RCC 7860 (cell line): Measurements from ENCODE around the gene FDX1.

Experiments
- DNase-seq: peaks from one replicate; pipeline ENCODE4 v3.0.0-alpha.2; 2015; ENCODE audit warnings: low spot score
- FAIRE-seq: peaks from 2 replicates; lab custom pipeline; 2012; peaks lifted over from hg19 to GRCh38; lab: Jason Lieb, UNC

FDX1 gene

DNA sequence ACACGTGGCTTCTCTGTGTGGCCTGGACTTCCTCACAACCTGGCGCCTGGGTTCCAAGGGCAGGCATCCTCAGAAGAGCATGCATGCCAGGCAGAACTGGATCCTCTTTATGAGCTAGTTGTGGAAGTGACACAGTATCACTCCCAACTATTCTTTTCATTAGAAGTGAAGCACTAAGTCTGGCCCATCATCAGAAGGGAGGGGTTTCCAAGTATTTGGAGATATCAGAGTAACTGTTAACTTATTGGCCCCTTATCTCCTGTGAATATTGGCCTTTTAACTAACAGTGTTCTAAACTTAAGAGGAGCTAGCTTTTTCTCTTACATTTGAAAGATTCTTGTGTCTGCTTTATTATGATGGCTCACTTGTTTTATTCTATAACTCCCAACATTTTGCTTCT lies 35.5 kb downstream of the FDX1 start:
- FAIRE-seq (no peak), DNase-seq (no peak)

DNA sequence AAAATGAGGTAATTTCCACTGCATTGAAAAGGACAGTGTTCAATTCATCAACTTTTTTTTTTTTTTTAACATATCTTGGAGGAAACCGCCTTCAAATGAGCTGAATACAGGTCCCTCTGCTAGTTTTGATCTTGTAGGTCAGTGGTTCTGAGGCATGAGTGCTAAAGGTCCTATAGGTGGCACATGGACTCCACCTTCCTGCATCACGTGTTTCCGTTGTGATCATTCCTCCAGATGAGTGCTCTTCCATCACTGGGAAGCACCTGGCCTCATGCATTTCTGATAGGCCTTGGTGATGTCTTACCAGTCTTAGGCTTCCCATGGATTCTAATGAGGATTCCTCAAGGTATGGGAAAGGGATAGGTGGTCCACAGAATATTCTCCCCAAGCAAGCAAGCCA lies 37.8 kb downstream of the FDX1 start:
- no peak for FAIRE-seq
- no peak for DNase-seq

DNA sequence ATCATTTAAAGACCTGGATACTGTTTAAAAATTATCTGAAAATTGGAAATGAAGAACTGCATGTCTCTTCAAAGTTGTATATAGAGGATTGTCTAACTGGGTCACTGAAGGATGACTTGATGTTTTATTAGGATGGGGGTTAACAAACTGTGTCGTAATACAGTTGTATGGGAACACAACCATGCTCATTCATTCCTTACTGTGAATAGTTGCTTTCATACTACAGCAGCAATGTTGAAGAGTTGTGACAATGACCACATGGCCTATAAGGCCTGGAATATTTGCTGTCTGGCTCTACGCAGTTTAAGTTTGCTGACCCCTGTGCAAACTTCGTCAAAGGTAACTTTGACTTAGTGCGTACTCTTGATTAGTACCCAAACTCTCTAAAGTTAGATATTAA lies 38.4 kb downstream of the FDX1 start:
- no peak for DNase-seq
- no peak for FAIRE-seq

DNA sequence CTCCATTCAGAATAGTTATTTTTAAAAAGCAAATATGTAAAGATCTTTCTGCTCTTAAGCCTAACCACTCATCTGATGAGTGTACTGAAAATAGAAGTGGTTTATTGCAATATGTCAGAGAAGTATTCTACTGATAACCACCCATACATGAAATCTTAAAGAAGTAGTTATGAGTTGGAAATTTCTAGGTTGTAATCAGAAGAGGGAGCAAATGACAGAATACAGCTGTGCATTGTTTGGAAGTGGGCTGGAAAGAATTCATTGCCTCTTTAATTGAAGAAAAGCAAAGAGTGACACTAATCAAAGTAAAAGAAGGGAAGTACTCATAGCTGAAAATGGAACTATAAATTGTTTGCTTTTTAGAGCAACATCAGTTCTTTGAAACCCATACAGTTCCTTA lies 39.4 kb downstream of the FDX1 start:
- no peak for DNase-seq
- no peak for FAIRE-seq

DNA sequence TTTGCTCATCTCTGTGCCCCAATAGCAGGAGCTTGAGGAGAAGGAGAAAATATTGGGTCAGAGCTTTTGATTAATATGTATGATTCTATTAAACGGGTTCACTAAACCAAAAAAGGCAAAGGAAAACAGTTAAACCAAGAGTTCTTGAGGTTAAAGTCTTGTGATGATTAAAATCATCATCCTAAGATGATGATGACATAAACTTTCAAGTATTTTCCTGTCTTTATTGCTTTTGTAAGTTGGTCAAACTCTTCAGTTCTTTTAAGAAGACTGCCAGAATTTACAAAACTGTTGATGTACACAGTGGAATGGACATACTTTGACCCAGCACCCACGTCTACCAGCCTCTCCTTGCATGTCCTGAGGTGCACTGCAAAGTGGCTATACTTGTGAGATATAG lies 41.0 kb downstream of the FDX1 start:
- FAIRE-seq (no peak), DNase-seq (no peak)

DNA sequence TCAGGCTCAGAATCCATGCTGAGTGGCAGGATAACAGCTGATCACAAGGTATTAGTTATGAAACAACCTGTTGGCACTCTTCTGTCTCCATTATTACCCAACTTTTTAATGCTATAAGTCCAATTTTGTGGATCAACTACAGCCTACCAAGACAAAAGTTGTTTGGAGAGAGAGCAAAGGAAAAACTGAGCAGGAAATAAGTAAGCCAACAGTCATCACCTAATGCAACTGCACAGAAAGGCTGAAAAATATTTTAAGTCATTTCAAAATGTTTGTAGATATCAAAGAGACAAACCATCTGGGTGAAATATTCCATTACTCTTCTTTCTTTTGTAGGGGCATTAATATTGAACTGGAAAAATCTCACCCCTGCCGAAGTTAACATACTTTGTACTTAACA lies 41.6 kb downstream of the FDX1 start:
- FAIRE-seq (no peak), DNase-seq (no peak)

DNA sequence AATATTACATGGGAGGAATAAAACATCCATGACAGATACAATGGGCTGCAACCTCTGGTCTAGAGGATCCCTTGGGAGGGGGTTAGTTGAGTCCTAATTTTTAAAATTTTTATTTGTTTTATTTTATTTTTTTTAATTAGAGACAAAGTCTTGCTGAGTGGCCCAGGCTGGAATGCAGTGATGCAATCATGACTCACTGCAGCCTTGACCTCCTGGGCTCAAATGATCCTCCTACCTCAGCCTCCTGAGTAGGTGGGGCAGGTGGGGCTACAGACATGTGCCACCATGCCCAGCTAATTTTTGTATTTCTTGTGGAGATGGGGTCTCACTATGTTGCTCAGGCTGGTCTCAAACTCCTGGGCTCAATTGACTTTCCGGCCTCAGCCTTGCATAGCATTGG lies 43.1 kb downstream of the FDX1 start:
- FAIRE-seq, result no peak
- DNase-seq, result no peak

DNA sequence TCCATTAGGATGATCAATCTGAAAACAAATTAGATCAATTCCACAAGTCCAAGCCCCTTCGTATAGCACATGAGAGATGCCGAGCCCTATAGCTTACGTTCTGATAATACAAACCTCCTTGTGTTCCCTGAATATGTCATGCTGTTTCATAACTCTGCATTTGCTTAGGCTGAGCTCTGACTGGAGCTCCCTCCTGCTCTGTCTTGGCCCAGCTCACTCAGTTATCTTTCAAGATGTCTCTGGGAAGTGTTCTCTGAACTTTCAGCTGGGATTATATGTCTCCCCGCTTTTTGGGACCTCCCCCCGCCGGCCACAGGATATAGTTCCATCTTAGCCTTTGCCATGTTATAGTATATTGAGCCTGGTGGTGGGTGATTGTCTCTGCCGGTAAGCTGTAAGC lies 44.0 kb downstream of the FDX1 start:
- no peak for DNase-seq
- FAIRE-seq, result no peak

DNA sequence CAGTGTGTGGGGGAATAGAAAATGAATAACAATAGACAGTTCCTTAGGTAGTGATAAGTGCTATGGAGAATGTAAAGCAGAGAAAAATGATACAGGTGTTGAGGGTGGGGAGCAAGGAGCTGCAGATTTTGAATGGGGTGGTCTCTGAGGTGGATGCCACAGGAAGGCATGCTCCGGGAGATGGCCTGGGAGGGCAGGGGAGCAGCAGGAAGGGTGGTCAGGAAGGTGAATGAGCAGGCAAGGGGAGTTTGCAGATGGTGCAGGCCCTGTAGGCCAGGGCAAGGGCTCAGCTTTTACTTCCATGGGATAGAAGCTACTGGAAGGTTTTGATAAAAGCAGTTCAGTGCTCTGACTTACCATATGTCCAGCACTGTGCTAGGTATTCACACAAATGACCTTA lies 44.8 kb downstream of the FDX1 start:
- FAIRE-seq, result no peak

DNA sequence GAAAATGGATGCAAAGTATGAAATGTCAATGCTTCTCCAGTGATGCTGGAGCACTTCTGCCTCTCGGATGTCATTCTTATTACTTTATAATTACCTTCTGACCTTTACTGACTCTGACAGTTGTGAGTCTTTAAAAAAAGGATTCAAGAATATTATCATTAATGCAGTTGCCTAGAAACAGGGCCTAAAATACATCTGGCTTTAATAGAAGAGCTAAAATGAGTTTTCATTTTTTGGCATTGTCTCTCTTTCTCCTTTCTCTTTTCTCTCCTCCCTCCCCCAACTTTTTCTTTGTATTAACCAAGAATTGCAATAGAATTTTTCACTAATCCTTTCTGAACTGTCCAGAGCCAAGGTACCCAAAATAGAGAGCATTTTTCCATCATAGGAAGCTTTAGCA lies 45.9 kb downstream of the FDX1 start:
- FAIRE-seq (no peak), DNase-seq (no peak)

More for the DNA sequence above, 44.8 kb downstream of the FDX1 start:
- DNase-seq, result no peak

DNA sequence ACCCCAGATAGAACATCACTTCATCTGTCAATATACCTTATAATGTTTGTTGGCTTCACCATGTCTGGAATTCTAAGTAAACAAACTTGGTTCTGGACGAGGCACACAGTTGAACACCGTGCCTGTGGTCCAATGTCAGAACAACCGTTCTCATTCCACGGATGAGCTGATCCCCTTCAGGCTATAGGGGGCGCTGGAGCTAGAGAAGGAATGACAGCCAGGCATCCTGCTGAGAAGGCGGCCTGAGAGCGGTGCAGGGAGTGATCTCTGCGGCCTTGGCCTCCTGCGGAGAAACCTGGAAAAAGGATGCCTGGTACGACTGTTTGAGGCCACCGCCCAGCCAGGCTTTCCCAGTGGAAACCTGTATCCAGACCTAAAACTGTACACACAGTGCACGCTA lies 48.7 kb downstream of the FDX1 start:
- FAIRE-seq (no peak), DNase-seq (no peak)

DNA sequence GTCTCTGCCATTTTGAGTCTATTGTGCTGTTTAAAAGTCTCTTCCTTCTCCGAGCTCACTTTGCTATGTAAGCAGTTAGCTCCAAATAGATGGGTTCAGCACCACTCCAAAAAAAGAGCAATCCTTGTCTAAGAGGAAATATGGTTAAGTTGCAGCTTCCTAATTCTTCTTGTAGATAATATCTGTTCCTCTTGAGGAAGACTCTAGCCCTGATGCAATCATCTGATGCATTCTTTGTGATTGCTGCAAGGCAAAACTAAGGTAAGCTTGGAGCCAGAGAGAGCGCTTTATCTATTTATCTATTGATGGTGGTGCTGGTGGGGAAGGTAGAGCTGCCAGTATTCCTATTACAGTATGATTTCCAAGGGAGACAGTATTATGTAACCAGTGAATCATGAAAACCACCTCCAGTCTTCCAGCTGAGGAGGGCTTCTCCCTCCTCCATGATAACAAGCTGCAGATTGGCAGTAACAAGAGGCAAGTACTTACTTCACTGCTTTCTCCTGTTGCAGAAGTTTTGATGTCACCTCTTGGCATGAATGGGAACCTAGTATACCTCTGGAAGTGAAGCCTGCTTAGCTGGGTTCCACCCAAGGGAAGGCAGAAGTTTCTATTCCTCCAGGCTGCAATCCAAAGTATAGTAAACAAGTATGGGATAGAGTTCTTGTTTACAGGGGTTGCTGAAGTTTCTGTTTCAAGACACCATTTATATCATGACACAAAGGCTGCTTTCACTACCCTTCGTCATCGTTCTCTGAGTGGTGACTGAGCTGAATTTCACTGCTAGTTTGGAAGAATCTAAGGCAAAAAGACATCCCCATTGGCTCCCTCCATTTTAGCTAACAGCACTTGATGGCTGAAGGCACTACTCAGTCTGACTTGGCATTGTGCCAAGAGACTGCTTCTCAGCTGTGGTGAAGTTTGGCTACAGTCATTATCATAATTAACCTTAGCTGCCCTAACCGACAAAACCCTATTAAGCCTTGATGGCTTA lies 49.7 kb downstream of the FDX1 start:
- FAIRE-seq (no peak), DNase-seq (no peak)

DNA sequence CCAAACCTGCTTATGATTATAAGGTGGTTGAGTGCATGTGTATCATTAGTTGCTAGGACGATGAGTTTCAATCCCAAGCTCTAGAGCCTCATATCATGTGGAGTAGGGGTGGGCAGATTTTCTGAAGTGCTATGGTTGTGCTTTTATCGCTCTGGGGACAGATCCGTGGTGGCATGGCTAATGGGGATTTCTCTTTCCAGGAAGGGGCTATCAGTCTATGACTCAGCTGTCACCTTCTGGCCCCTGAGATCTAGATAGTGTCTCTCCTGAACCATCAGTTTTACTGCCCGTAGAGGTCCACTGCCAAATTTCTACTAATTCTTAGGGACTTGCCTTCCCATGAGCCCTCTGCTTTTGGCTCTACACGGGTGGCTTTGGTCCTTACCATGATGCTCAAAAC lies 51.8 kb downstream of the FDX1 start:
- DNase-seq, result no peak
- no peak for FAIRE-seq

DNA sequence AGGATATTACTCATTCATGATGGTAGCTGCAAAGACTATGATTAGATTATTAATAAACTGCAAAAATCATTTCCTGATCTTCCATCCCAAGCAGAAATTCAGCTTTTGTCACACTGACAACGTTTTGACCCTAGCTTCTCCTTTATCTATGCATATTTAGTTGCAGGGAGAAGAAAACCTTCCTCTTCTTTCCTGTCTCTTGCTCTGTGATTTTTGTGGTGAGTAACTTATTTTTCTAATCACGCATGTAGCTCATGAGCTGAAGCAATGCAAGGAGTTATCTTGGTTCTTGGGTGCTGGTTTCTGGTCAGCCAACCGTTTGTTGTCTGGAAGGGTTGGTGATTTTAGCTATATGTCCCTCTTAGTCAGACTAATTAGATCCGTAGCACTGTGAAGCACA lies 56.4 kb downstream of the FDX1 start:
- DNase-seq, result no peak
- FAIRE-seq, result no peak

DNA sequence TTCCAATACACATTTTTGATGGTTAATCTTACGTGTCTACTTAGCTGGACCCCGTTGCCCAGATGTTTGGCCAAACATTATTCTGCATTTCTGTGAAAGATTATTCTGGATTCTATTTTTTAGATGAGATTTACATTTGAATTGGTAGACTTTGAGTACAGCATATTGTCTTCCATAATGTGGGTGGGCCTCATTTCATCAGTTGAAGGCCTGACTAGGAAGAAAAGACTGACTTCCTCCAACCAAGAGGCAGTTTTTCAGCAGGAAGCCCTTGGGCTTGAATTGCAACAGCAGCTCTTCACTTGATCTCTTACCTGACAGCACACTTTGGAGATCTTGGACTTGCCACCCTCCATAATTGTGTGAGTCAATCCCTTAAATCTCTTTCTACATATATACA lies 58.7 kb downstream of the FDX1 start:
- DNase-seq (no peak), FAIRE-seq (no peak)

DNA sequence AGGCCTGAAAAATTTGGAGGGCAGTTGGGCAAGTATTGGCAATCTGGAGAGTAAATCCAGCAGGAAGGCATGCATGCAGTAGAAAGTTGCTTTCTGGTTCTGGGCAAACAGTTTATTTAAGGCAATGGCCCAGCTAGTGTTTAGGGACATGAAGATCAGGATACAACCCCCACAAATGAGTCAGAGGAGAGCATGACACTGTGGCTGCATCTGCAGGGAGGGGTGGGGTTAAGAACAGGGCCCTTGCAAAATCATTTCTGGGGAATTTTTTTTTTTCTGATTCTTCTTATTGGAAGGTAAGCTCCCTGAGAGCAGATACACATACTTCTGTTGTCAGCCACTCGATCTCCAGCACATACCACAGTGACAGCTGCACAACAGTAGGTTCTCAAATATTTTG lies 61.1 kb downstream of the FDX1 start:
- DNase-seq (no peak), FAIRE-seq (no peak)

DNA sequence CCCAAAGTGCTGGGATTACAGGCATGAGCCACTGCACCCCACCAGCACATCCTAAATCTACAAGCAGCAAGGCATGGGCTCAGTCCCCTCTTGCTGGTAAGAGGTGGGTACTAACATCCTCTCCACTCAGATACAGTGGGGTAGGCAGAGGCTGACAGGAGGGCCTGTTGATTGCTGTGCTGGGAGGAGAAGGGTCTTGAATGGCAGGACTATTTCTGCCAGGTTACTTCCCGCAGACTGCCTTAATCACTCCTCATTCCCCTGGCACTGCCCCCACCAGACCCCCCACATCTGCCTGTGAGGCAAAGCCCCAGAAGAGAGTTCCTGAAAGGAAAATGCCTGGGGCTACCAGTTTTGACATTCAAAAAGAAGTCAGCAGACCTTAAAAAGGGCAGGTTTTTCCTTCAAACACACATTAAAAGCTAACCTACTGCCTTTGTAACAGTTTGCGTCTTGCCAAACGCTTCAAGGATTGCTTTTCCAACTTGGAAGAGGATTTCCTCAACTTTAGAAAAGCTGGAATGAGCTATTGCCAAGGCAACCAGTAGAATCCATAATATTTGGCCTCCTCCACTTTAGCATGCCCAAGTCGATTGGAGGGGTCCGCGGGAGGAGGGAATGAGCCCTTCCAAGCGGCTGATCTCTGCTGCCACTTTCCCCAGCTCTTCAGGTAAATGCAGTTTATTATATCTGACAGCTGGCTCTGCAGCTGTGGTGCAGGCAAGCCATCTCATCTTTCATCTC lies 62.0 kb downstream of the FDX1 start:
- DNase-seq, result no peak
- no peak for FAIRE-seq

DNA sequence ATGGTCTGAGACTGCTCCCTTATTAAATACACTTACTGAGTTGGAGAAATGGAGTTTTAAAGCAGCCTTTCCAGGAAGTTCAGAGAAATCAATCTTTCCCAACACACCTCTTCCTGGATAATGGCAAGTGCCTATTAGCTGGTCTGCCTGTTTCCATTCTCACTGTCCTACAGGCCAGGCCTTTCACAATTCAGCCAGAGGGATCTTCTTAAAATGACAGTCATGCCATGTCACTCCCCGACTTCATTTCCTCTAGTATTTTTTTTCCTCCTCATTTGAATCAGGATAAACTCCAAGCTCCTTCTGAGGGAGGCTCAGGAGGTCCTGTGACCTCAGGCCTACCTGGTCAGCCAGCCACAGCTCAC lies 62.6 kb downstream of the FDX1 start:
- FAIRE-seq (no peak), DNase-seq (no peak)

DNA sequence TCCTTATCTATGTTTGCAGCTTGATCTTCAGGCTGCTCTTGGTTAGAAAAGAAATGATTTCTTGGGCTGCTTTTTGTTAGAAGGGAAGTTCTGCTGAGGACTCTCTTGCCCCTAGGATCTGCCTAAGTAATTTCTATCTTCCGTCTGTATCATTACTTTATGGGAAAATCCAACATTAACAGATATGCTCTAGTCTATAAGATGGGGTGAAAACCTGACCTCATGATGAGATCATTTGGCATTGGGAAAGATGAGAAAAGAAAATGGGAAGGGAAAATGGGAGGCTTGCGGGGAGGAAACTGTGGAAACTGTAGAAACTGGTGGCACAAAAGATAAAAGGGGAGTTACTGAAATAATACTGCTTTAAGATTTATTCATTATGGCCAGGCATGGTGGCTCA lies 63.6 kb downstream of the FDX1 start:
- no peak for DNase-seq

DNA sequence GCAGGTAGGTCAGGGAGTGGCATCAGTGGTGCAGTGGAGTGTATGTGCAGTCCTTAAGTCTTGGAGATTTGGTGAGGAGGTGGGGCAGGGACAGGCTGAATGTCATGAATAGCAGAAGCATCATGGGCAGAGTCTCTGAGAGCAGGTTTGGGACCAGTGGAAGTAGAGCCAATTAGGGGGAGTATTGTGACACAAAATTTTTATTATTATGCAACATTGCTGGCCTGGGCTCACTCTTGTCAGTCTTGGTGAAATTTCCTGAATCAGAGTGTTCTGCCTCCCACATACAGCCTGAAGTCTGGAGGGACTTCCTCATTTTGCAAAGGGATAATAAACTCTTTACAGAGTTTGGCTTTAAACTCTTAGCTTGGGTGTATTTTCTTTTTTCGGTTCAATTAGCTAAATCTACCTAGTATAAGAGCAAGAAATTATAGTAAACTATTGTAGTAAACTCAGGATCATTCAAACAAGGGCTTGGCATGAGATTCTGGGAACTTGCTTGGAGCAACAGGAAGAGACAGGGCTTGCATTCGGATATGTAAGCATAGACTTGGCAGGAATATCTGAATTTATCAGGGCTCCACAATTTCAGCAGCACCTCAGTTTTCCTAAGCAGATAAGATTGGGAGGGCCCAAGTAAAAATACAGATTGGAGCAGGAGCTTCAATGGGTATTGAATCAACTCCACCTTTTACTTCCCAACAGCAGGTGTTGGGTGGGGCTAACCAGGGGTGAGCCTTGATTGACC lies 67.7 kb downstream of the FDX1 start:
- no peak for FAIRE-seq
- no peak for DNase-seq

More for the DNA sequence above, 63.6 kb downstream of the FDX1 start:
- no peak for FAIRE-seq

DNA sequence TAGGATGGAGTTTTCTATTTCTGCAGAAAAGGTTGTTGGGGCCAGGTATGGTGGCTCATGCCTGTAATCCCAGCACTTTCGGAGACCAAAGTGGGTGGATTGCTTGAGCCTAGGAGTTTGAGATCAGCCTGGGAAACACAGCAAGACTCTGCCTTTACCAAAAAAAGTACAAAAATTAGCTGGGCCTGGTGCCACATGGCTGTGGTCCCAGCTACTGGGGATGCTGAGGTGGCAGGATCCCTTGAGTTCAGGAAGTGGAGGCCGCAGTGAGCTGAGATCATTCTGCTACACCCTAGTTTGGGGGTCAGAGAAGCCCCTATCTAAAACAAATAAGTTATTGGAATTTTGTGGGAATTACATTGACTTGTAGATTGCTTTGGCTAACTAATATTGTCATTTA lies 71.7 kb downstream of the FDX1 start:
- no peak for DNase-seq
- no peak for FAIRE-seq
